Medulla oblongata (tissue), 1 donor: ENCODE measurements around the gene SECISBP2.
"Not testable (repeated sequence)": the region's sequence is repeated elsewhere in the genome, so short reads cannot be mapped to it uniquely, and the experiment has no call there.

Experiments
- DNase-seq: peaks from one replicate; pipeline ENCODE4 v3.0.0-alpha.2; 2015; ENCODE audit errors: extremely low spot score

SECISBP2 gene

DNA sequence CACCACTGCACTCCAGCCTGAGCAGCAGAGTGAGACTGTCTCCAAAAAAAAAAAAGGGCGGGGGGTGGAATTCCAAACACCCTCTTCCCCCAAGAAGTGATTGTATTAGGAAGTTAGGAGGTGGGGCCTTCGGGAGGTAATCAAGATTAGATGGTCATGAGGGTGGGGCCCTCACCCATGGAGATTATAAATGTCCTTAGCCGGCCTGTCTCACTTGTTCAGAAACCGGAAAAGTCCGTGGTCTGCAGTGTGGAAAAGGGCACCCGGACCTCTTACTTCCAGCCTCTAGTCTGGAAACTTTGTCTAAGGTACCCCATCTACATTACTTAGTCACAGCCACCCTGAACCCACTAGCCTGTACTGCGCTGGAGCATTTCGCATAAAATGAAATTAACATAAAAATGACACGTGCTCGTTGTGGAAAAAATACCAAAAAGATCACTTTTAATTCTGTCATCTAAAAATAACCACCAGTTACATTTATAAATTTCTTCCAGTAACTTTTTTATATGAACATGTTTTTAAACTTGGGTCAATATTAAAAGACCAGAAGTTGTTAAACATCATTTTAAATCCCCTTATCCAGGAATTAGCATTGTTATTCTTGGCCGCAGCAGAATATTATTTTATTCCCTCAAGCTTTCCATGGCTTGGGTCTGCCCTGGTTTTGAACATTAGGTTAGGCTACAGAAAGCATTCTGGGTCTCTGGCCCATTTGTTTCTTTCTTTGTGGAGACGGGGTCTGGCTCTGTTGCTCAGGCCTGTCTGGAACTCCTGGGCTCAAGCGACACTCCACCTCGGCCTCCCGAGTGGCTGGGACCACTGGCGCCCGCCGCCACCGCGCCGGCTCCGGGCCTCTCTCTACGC lies 8.5 kb upstream of the SECISBP2 start:
- DNase-seq: peak; percentile 13

DNA sequence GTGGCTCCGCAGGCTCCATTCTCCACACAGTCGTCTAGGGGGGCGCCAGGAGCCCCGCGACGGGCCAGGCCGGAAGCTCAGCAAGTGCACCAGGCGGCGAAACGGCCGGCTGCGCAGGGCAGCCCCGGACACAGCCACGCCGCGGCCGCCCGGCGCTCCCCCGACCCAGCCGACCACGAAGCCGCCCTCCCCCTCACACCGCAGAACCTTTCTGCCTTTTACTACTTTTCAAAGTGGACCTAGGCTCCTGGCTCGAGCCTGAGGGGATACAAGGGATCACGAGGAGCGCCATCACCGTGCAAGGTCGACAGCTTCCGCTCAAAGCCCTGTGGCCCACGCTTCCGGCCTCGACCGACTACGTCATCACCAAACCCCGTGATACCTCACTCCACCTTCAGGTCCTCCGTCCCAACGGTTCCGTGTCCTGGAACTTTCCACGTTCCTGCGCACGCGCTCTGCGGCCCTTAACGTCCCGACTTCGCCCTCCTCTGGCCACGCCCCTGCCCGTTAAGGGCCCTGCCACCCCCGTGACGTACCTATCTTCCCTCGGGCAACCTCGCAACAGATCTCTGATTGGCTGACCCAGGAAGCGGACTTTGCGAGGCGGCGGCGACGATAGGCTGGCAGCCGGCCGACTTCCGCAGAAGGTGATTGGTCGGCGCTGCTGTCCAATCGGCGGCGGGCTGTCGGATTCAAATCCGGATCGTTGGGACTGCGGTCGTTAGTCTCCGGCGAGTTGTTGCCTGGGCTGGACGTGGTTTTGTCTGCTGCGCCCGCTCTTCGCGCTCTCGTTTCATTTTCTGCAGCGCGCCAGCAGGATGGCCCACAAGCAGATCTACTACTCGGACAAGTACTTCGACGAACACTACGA lies 7.6 kb upstream of the SECISBP2 start, which contains the start of gene CKS2:
Gene CKS2, plus strand, starts transcription at position 721 of the 871 bp plus-strand sequence. Its CDS starts 98 bp downstream, at position 819.
- peak; percentile 100 for DNase-seq

DNA sequence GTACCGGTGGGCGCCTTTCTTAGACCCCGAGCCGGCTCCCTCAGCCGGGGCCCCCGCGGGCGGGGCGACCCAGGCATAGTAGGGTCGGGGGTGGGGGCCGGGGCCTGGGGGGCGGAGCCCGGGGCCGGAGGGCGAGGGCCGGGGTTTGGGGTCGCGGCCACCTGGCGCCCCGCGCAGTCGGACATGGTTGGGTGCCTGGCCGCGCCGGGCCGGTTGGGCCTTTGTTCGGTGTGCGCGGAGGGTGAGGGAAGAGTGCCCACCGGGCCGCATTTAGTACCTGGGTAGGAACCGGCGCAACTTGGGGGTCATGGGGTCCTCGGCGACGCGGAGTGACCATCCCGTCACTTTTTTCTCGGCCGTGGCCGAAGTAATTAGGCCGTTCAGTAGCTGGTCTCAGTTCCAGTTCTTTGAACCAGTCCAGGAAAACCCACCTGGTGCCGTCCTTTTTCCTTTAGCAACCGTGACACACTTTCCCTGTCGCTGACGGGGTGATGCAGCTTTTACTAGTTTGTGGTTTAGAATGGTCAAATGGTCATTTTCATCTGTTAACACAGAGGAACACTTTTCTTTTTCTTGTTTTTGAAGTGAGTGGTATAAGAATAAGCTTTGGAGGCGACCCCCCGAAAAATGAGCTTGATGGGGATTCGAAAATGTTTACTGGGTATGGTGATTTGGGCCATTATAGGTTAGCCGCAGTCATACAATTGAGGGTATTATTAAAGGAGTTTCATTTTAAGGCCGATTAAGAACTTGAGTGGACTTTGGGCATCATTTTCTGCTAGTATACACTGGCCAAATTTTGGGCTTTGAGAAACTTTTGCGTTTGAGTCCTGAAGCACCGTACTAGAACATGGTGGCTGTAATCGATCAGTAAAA lies 6.7 kb upstream of the SECISBP2 start:
- peak; percentile 11 for DNase-seq

DNA sequence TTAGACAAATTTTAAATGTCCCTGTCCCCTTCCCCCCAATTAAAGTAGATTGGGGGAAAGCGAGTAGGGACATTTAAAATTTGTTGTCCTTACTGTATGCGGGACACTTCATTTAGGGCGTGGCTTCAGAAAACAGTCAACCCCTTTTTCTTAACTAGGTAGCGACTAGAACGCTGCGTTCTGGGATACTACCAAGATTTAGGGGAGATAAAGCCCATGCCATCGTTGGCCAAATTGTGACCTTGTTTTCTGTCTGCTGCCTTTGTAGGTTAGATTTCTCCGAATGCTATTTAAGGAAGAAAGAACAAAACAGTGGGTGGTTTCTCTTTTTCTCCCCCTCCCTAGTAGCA lies 6.1 kb upstream of the SECISBP2 start:
- DNase-seq: peak; percentile 20

DNA sequence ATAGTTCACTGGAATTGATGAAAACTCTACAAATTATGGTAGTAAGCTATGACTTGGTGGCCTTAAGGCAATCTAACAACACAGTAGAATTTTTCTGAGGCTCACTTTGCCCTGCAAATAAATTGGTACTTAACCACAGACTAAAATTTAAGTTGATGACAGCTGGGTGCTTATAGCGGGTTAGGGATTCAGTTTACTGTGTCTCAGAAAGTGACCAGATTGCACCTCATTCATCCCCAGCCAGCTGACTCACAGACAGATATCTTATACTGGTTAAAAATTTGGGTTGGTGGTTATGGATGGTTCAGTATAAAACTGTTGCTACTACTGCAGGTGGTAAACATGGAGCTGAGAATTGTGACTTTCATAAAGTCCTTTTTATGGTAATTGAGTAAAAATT lies 4.5 kb upstream of the SECISBP2 start:
- DNase-seq: no peak

DNA sequence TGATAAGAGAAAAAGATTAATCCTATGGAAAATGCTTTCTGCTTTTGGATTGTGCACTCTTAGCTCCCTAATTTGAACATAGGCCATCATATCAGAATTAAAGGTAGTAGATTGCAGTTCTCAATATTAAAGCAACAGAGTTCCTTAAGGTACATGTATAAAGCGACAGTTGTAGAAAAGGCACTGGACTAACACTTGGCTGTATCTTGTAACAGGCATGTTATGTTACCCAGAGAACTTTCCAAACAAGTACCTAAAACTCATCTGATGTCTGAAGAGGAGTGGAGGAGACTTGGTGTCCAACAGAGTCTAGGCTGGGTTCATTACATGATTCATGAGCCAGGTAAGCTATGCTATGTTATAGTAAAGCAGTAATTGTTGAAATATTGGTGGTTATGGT lies 3.3 kb upstream of the SECISBP2 start:
- DNase-seq: no peak

DNA sequence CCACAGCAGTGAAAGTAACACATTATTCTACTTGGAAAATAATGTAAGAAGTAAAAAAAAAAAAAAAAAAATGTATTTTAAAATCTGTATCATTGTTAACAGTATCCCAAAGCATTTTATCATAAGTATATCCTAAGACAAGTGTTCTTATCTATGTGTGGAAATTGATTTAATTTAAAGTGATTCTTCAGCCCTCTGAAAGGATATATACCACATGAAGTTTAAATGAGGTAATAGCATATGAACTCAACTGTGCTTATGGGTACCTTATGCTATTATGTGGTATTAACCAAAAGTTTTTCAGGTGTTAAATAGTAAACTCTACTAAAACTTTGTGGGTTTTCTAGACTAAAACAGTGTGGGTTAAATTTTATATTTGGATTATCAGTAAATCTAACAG lies 2.8 kb upstream of the SECISBP2 start:
- no peak for DNase-seq

DNA sequence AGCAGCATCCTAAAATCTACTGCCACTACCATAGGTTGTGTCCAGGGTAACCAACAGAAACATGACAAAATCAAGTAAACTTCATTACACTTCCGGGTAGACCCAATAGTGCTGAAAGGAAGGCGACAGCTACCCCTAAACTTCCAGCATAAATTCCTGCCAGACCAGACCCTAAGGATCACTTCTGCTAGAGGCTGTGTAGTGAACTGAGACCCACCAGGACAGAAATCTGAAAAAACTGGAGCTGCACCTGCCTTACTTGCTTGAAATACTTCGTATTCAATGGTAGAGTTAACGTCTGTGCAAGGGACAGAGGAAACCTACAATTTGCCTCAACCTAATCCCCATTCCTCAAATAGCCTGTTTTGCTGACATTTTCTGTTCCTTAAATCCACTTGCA lies 1.0 kb upstream of the SECISBP2 start:
- peak; percentile 7 for DNase-seq

DNA sequence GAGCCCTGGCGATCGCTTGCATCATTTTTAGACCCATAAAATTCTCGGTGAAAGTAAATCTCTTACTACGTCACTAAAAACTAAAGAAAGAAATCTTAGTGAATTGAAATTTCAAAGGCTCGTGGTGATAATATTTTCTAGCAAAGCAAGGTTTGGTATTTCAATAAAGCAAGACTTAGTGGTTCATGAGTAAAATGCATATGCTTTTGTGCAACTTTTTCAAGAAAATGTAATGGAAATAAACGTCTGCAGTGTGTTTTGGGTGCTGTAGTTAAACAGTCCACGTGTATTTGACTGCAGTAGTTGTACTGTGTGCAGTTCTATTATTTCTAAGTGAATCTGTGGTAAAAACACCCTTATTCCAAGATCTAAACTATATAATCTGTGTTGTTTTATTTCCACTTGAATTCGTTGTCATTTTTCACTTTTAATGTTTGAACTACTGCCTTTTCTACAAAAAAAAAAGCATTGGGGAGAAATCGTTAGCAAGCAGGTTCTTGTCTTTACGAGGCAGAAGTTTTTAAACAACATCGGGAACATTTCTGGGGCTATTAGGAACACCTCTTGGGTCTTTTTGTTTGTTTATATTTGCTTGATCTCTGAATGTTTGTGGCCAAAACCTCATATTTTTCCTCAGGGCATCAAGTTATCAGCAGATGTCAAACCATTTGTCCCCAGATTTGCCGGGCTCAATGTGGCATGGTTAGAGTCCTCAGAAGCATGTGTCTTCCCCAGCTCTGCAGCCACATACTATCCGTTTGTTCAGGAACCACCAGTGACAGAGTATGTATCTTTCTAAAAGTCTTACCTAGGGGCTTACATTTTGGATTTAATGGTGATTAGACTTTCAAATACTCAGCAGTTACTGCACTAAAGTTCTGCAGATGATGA lies 960 bp downstream of the SECISBP2 start:
- peak; percentile 28 for DNase-seq

DNA sequence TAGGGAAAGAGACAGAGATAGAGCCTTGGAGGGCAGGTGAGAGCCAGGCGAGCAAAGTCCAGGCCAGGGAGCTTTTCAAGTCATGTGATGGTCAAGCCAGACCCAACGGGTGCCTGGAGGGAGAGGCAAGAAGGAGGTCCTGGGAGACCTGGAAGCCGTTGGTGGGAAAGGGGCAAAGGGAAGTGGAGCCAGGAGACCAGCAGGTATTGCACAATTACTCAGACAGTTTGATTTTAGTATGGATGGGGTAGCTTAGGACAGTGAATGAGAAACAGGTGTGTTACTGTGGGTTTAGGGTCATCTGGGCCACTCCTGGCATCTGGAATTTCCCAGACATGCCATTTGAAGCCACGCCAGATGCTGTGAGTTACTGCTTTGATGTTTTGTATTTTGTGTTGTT lies 5.1 kb downstream of the SECISBP2 start:
- no peak for DNase-seq

DNA sequence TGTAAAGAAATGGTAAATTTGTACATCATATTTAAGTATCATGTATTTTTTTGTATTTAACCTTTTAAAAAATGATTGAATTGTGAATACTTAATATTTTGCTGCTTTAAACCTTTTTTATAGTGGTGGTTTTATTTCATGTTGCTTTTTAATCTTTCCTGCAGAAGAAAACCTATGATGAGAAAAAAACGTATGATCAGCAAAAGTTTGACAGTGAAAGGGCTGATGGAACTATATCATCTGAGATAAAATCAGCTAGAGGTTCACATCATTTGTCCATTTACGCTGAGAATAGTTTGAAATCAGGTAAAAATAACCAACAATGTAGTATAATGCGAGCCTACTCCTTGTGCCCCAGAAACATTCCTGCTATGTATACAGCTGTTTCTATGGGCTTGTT lies 7.4 kb downstream of the SECISBP2 start:
- DNase-seq: no peak

DNA sequence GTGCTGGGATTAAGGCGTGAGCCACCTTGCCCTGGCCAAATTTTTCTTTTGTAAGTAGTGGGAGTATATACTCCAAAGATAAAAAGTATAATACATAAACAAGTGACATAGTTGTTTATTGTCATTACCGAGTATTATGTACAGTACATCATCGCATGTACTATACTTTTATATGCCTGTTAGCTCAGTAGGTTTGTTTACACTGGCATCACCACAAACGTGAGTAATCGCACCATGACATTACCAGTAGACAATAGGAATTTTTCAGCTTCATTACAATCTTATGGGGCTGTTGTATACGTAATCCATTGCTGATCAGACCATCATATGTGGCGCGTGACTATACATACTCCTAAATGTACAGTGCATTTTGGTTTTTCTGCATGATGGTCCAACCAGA lies 9.8 kb downstream of the SECISBP2 start:
- DNase-seq: no peak

DNA sequence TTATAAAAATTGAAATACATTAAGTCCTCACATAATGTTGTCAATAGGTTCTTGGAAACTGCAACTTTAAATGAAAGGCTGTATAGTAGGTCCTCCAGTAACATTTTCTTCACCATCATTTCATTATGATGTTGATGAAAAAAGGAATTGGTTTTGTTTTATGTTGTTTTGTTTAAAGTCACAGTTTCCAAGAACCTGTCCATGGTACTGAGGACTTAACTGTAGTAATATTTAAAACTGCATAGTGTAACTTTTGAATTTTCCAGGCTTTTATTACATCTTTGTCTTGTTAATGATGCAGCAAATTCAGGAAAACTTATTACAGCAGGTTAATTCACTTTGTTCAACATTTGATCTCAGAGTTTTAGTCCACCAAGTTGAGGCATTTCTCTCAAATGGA lies 11.6 kb downstream of the SECISBP2 start:
- DNase-seq: no peak

DNA sequence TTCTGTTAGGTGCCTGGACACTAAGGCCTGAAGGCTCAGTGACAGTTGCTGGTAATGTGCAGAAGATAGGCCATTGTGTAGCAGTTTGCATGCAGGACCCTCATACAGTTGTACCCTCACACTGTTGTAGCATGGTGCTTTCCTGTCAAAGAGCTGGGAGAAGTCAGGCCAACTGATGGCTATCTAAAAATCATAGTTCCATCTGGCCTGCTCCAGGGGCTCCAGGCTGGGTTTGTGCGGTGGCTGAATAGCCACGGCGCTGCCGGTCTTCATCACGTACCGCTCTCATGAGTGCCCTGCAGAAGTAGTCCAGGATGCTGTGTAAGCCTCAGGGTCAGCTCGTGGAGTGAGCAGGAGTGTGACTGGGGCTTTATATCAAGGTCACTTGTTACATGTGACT lies 12.2 kb downstream of the SECISBP2 start:
- DNase-seq: no peak

DNA sequence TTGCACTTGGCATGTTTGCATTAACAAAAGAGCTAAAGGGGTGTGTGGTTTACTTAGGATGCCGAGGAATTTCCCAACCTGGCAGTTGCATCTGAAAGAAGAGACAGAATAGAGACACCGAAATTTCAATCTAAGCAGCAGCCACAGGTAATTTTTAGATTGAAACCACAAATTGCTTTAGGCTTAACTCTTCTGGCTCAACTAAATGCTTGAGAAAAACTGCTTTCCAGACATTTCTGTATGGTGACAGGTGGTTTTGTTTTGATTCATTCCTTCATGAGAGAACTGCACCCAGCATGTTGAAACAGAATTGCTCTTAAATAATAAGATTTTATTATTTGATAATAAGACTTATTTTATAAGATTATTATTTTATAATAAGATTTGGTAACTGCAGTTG lies 21.5 kb downstream of the SECISBP2 start:
- no peak for DNase-seq

DNA sequence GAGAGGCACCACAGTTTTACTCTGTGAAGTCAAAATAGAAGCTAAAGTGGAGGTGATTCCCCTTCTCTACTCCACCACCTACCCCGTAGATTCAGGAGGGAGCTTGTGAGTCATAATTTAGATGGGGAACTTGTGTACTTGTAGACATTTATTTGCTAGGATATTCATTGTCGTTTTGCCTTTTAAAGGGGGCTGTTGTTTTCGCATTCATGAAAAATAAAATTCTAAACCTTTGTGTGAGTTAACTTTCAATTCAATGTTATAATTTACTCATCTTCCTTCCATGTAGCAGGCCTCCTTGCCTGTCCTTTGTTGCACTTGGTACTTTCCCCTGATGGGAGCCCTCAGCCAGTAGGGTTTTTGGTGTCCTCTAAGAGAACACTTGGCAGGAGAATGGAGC lies 22.0 kb downstream of the SECISBP2 start:
- DNase-seq: no peak

DNA sequence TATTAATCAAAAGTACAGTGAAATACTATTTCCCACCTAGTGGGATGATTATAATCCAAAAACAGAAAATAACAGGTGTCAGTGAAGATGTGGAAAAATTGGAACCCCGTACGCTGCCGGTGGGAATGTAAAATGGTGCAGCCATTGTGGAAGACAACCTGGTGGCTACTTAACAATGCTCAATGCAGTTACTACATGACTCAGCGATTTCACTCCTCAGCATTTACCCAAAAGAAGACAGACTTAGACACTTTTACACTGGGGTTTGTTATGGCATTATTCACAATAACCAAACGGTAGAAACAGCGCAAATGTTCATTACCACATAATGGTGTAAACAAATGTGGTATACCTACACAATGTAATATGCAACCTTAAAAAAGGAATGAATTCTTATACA lies 23.9 kb downstream of the SECISBP2 start:
- no peak for DNase-seq

DNA sequence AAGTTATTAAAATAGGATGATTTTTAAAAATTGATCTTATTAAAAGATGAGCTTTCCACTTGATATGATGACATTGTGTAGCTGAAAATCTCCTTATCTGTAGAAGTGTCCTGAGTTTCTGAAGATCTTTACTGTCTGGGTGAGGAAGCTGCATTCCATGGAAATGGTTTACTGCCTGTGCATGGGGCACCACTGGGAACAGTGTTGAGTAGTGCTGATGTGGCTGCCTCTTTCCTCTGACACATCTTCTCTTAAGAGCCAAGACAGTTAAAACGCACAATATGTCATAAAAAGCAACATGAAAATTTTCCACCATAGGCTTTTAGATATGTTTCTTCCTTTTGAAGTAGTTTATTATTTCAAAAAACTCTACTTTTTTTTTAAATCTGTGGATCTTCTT lies 24.6 kb downstream of the SECISBP2 start:
- no peak for DNase-seq

DNA sequence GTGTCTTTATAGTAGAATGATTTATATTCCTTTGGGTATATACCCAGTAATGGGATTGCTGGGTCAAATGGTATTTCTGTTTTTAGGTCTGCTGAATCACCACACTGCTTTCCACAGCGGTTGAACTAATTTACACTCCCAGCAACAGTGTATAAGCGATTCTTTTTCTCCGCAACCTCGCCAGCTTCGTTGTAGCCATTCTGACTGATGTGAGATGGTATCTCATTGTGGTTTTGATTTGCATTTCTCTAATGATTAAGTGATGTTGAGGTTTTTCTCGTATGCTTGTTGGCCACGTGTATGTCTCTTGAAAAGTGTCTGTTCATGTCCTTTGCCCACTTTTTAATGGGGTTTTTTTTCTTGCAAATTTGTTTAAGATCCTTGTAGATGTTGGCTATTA lies 25.5 kb downstream of the SECISBP2 start:
- not testable (repeated sequence) for DNase-seq

DNA sequence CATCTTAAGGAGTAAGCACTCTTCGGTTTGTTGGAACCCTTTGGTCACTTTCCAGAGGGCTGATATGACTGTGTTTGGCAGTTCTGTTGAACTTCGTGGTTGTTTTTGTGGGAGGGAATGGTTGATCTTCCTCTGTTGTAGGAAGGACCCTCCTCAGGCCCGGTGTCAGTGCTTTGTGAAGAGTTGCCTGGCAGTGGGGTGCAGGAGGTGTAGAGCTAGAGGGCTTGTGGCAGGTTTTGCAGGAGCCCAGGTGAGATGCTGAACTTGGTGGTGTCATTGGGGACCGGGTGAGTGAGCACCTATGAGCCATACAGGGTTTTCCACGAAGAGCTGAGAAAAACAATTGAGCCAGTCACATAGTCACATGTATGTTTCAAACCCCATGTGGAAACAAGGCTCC lies 27.2 kb downstream of the SECISBP2 start:
- DNase-seq: no peak

DNA sequence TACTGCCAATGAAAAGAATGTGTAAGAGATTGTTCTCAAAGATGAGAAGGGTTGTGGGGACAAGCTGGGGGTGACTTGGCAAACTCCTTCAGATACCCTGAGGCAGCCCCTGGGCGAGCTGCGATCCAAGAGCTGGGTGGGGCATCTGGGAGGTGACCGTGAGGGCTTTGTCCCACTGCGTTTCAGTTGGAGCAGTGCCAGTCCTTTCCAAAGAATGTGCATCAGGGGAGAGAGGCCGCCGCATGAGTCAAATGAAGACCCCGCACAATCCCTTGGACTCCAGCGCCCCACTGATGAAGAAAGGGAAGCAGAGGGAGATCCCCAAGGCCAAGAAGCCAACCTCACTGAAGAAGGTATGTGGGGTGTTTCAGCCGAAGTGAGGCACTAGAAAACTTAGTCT lies 28.4 kb downstream of the SECISBP2 start:
- DNase-seq: no peak
